Measurements from ENCODE around the gene CLK2.
"Not testable (repeated sequence)": the region's sequence is repeated elsewhere in the genome, so short reads cannot be mapped to it uniquely, and the experiment has no call there.

CLK2 gene

GRCh38 chr1:155241841-155242264 is 31.5 kb downstream of the CLK2 start:
- DNase-seq (ENCODE audit: low read depth): no peak

GRCh38 chr1:155241069-155241679 is 32.1 kb downstream of the CLK2 start:
- DNase-seq (ENCODE audit: low read depth): peak; percentile 75

- no peak for DNase-seq (ENCODE audit: low read depth)
These were observed 36.9 kb downstream of the CLK2 start for GRCh38 chr1:155236451-155236850.

GRCh38 chr1:155235375-155235774 is 37.9 kb downstream of the CLK2 start:
- DNase-seq (ENCODE audit: low read depth): not testable (repeated sequence)

- not testable (repeated sequence) for DNase-seq (ENCODE audit: low read depth)
These were observed 39.8 kb downstream of the CLK2 start for GRCh38 chr1:155233502-155233901.

GRCh38 chr1:155232001-155232978 is 41.0 kb downstream of the CLK2 start:
- DNase-seq (ENCODE audit: low read depth): not testable (repeated sequence)

GRCh38 chr1:155231302-155231701 is 42.0 kb downstream of the CLK2 start:
- not testable (repeated sequence) for DNase-seq (ENCODE audit: low read depth)

GRCh38 chr1:155228096-155228427 is 45.2 kb downstream of the CLK2 start:
- no peak for DNase-seq (ENCODE audit: low read depth)

- DNase-seq (ENCODE audit: low read depth): peak; percentile 98
These were observed 45.8 kb downstream of the CLK2 start for GRCh38 chr1:155227261-155228095.

GRCh38 chr1:155226910-155227260 is 46.4 kb downstream of the CLK2 start:
- no peak for DNase-seq (ENCODE audit: low read depth)

- DNase-seq (ENCODE audit: low read depth): peak; percentile 41
These were observed 47.0 kb downstream of the CLK2 start for GRCh38 chr1:155226188-155226909.

- not testable (repeated sequence) for DNase-seq (ENCODE audit: low read depth)
These were observed 47.9 kb downstream of the CLK2 start for GRCh38 chr1:155225404-155225759.

- DNase-seq (ENCODE audit: low read depth): no peak
These were observed 50.3 kb downstream of the CLK2 start for GRCh38 chr1:155223047-155223446.

GRCh38 chr1:155220211-155220965 is 52.9 kb downstream of the CLK2 start:
- not testable (repeated sequence) for DNase-seq (ENCODE audit: low read depth)

GRCh38 chr1:155219592-155220031 is 53.7 kb downstream of the CLK2 start:
- DNase-seq (ENCODE audit: low read depth): no peak

GRCh38 chr1:155218854-155219591 is 54.3 kb downstream of the CLK2 start:
- DNase-seq (ENCODE audit: low read depth): no peak

GRCh38 chr1:155214702-155215101 is 58.6 kb downstream of the CLK2 start:
- DNase-seq (ENCODE audit: low read depth): not testable (repeated sequence)

Data from HS-5 (cell line).